GM19240 (cell line): ENCODE measurements around the gene TMEM53.

ENCODE experiments used
- DNase-seq: peaks from one replicate; pipeline ENCODE4 v3.0.0; 2011; ENCODE audit warnings: low spot score; ENCODE audit not compliant: insufficient read length

Gene TMEM53

GRCh38 chr1:44630116-44630515, 44.2 kb downstream of the TMEM53 start:
- DNase-seq: no peak

- DNase-seq: no peak
Measured at GRCh38 chr1:44628962-44629756, 45.1 kb downstream of the TMEM53 start.

- no peak for DNase-seq
Measured at GRCh38 chr1:44625348-44625747, 48.9 kb downstream of the TMEM53 start.

- no peak for DNase-seq
Measured at GRCh38 chr1:44624268-44624901, 49.9 kb downstream of the TMEM53 start.

- DNase-seq: no peak
Measured at GRCh38 chr1:44621841-44622286, 52.4 kb downstream of the TMEM53 start.

GRCh38 chr1:44620072-44620471, 54.2 kb downstream of the TMEM53 start:
- no peak for DNase-seq

- no peak for DNase-seq
Measured at GRCh38 chr1:44619261-44619900, 54.9 kb downstream of the TMEM53 start.

GRCh38 chr1:44617703-44618029, 56.6 kb downstream of the TMEM53 start:
- no peak for DNase-seq

- no peak for DNase-seq
Measured at GRCh38 chr1:44616991-44617702, 57.1 kb downstream of the TMEM53 start.

- no peak for DNase-seq
Measured at GRCh38 chr1:44616284-44616990, 57.8 kb downstream of the TMEM53 start.

GRCh38 chr1:44613941-44614340, 60.3 kb downstream of the TMEM53 start:
- DNase-seq: no peak

- DNase-seq: no peak
Measured at GRCh38 chr1:44611866-44612265, 62.4 kb downstream of the TMEM53 start.

GRCh38 chr1:44611419-44611818, 62.9 kb downstream of the TMEM53 start:
- no peak for DNase-seq

GRCh38 chr1:44610527-44611148, 63.6 kb downstream of the TMEM53 start:
- no peak for DNase-seq

GRCh38 chr1:44609768-44610526, 64.3 kb downstream of the TMEM53 start:
- no peak for DNase-seq

GRCh38 chr1:44609412-44609767, 64.9 kb downstream of the TMEM53 start:
- no peak for DNase-seq

GRCh38 chr1:44608141-44608540, 66.1 kb downstream of the TMEM53 start:
- no peak for DNase-seq

- DNase-seq: no peak
Measured at GRCh38 chr1:44606701-44607281, 67.5 kb downstream of the TMEM53 start.

GRCh38 chr1:44605914-44606615, 68.2 kb downstream of the TMEM53 start:
- no peak for DNase-seq
